HG03159 (cell line): ENCODE data around the gene UPK3BL1.
"Not testable (repeated sequence)": the region's sequence is repeated elsewhere in the genome, so short reads cannot be mapped to it uniquely, and the experiment has no call there.

Experiments
- ATAC-seq: cut with Tn5 transposase; IDR thresholded peaks from one replicate; pipeline ENCODE4 v1.9.1; 2021; ENCODE audit warnings: mild to moderate bottlenecking, moderate library complexity; ENCODE audit not compliant: unreplicated experiment

The UPK3BL1 gene, protein sequence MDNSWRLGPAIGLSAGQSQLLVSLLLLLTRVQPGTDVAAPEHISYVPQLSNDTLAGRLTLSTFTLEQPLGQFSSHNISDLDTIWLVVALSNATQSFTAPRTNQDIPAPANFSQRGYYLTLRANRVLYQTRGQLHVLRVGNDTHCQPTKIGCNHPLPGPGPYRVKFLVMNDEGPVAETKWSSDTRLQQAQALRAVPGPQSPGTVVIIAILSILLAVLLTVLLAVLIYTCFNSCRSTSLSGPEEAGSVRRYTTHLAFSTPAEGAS

DNA sequence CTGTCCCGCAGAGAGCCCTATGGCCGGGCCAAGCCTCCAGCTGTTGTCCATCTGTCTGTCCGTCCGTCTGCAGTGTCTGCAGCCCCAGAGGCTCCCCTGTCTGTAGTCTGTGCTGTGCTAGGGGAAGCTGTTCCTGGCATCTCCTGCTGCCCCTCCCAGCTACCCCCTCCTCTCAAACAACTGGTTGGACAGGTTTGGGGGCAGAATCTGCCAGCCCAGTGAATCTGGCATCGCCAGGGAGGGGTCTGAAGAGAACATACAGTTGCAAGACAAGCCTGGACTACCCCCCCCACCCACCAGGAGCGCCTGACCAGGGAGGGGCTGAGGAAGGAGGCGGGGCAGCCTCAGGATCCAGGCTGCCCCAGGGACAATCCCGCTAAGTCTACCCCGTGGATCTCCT lies at the start of gene UPK3BL1:
Gene UPK3BL1 (minus strand): TSS at position 101 of the 400 bp plus-strand sequence. CDS start 50 bp downstream, at position 51.
- ATAC-seq, result not testable (repeated sequence)

DNA sequence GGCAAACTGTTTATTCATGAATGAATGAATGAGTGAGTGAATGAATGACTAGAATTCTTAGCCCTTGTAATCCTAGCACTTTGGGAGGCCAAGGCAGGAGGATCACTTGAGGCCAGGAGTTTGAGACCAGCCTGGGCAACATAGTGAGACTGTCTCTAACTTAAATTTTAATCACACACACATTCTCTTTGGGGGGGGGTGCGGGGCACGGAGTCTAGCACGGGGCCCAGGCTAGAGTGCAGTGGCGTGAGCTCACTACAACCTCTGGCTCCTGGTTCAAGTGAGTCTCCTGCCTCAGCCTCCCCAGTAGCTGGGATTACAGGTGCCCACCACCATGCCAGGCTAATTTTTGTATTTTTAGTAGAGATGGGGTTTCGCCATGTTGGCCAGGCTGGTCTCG lies 48.0 kb upstream of the UPK3BL1 start:
- ATAC-seq, result not testable (repeated sequence)

DNA sequence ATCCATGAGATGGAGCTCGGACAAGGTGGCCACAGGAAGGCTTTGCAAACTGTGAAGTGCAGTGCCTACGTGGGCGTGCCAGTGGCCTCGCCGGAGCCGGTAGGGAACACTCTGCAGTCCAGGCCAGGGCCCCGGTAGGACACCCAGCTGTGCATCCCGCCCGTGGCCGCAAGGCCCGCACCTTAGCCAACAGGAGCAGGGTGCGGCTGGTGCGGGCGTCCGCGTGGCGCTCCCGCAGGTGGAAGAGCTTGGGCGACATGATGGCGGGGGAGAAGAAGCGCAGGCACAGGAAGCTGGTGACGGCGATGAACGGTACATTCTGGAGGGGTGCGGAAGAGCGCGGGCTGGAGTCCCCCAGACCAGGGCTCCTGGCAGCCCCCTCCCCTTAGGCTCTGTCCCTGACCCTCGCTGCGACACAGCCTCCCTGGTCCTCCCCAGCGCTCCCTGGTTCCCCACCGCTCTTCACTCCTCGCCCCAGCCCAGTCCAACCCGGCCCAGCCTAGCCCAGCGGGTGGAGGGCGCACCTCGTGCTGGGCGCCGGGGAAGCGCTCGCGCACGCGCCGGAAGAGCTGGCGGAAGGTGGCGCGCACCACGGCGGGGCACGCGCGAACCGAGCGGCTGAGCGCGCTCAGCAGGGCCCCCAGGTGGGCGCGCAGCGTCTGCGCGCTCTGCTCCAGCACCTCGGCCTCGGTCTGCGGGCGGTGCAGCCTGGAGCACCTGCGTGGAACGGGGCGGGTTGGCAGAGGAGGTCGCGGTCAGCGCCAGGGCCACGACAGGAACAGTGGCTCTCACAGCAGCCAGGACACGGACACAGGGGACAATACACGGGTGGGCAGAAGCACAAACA lies 47.1 kb upstream of the UPK3BL1 start:
- ATAC-seq, result not testable (repeated sequence)

DNA sequence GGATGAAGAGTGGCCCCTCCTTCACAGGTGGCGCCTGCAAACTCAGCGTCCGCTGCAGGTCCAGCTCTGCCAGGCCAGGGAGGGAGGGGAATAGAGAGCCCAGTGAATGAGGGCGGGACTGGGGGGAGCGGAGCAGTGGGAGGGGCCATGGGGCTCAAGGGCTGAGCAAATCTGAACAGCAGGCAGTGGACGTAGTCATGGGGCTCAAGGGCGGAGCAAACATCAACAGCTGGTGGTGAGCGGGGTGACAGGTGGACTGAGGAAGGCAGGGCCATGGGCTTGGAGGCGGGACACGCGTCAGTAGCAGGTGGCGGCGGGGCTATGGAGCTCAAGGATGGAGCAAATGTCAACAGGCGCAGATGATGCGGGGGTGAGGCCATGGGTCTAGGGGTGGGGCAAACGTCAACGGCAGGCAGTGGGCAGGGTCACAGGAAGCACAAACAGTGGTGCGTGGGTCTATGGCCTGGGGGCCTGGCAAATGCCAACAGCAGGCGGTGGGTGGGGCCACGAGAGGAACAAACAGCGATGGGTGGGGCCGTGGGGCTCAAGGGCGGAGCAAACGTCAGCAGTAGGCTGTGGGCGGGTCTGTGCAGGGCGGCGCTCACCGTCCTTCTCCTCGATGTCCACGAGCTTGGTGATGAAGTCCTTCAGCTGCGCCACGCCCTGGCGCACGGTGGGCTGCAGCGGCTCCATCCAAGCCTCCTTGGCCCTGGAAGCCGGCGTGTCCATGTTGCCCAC lies 45.9 kb upstream of the UPK3BL1 start:
- peak; percentile 69 for ATAC-seq

DNA sequence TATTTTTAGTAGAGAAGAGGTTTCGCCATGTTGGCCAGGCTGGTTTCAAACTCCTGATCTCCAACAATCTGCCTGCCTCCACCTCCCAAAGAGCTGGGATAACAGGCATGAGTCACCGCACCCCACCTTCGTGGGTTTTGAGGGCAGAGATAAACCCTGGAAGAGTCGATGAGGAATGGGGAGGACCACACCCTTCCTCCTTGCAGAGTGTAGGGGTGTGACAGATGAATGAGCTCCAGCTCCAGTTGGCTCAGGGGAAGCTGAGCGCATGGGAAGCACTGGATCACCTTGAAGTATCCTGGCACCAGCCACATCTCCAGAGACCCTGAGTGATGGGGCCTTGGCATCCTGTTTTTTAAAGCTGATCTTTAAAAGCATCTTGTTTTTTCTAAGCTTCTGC lies 40.0 kb upstream of the UPK3BL1 start:
- not testable (repeated sequence) for ATAC-seq

DNA sequence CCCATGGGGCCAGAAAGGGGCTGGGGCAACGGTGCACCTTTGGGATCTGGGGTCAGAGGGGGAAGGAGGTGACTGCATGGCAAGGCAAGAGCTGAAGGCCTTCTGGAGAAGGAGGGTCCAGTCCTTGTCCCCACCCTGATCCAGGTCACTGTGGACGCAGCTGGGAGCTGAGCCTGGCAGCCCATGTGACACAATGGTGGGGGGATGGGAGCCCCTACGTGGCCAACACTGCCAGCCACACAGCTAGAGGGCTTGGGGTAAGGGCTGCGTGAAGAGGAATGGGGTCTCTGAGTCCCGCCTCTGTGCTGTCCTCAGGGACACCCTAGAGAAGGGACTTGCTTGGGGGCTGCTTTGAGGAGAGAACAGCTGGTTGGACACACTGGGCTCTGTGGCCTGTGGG lies 38.2 kb upstream of the UPK3BL1 start:
- not testable (repeated sequence) for ATAC-seq

DNA sequence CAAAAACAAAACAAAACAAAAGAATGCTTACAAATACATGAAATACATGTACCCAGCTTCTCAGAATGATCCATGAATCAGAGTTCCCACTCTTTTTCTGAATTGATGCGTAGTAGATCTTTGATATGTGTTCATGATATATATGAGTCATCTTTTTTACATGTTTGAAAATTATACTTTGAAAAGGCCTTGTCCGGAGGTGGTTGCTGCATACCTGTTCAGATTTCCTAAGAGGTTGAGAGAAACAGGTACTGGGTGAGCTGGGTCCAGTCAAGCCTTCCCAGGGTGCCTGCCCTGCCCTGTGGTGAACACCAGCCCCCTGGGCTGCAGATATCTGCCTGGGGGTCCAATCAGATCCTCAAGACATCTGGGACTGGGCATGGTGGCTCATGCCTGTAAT lies 33.0 kb upstream of the UPK3BL1 start:
- ATAC-seq, result not testable (repeated sequence)

DNA sequence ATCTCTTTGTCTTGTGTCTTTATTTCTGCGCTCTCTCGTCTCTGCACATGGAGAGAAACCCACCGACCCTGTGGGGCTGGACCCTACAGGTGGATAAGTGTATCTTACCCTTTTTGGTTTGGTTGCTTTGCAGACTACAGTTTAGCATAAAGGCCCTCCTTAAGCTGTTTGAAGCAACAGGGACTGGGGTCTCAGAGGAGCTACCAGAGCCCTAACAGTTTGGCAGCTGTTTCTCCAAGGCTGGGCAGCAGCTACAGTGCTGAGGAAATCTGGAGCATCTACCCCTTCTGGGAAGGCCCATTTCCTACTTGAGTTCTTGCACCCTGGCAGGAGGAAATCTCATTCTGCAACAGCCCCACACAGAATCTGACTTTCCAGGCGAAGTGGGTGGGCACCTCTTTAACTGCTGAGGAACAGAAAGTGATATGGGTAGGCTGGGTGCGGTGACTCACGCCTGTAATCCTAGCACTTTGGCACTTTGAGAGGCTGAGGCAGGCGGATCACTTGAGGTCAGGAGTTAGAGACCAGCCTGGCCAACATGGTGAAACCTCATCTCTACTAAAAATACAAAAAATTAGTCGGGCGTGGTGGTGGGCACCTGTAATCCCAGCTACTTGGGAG lies 31.0 kb upstream of the UPK3BL1 start:
- not testable (repeated sequence) for ATAC-seq

GRCh38 chr7:102671956-102672307 lies 29.3 kb upstream of the UPK3BL1 start:
- peak; percentile 40 for ATAC-seq

DNA sequence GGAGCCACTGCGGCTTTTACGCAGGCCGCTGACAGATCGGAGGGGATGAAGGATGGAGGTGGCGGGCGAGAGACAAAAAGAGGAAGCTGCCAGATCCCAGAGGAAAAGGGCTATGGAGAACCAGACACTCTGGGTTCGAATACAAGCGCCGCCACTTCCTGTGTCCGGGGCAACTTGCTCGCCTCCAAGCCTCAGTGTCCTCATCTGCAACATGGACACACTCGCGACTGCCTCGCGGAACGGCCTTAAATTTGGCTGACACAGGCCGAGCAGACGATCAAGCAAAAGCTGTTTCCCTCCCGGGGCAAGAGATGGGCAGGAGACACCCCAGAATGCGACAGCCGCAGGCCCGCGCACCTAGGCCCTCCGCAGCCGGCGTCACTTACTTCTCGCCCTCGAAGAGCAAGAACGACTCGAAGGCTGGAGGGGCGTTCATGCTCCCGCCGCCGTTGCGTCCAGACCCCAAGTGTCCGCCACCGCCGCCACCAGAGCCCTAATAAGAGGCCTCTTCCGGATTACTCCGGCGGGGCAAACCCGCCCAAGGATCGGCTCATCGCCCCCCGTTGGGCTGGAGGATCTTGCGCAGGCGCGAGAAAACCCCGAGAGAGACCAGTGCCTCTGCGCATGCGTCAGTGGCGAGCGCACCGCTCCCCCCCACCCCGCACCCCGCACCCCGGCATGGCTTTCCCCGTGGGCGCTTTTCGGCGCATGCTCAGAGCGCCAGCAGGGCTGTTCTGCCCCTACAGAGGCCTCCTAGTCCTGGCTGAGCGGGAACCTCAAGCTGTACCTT lies 28.8 kb upstream of the UPK3BL1 start, which contains the start of gene POLR2J2:
Gene POLR2J2 (minus strand): TSS at position 498 of the 790 bp plus-strand sequence. CDS start 62 bp downstream, at position 436.
- peak; percentile 69 for ATAC-seq

GRCh38 chr7:102667523-102667922 lies 24.9 kb upstream of the UPK3BL1 start:
- not testable (repeated sequence) for ATAC-seq

- not testable (repeated sequence) for ATAC-seq
Measured at GRCh38 chr7:102666850-102667249, 24.3 kb upstream of the UPK3BL1 start.

DNA sequence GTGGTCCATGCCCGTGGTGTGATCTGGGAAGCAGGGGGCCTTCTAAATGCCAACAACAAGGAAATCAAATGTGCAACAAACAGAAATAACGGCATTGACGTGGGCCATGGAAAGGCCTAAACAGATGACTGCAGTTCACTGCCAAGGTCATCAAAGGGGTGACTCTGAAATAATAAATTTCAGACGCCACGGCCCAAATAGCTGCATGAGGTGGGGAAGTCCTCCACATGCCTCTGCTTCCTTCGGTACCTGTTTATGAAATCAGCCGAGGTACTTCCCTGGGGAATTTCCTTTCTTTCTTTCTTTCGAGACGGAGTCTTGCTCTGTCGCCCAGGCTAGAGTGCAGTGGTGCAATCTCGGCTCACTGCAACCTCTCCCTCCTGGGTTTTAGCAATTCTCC lies 22.2 kb upstream of the UPK3BL1 start:
- not testable (repeated sequence) for ATAC-seq

GRCh38 chr7:102649924-102650323 lies 7.3 kb upstream of the UPK3BL1 start, which contains the start of gene SPDYE2B:
Gene SPDYE2B, plus strand, starts transcription at chr7:102650319. Its CDS starts 2,030 bp downstream, at chr7:102652349.
- ATAC-seq, result not testable (repeated sequence)

DNA sequence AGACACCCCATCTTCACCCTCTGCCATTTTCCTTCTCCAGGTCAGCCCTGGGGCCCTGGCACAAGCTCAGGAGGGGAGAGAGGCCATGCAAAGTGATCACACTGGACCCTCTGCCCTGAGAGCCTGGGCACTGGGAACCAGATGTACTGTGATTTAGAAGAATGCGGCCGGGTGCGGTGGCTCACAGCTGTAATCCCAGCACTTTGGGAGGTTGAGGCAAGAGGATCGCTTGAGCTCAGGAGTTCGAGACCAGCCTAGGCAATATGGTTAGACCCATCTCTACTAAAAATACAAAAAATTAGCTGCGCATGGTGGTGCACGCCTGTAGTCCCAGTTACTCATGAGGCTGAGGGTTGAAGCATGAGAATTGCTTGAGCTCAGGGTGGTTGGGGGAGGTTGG lies 5.2 kb upstream of the UPK3BL1 start:
- not testable (repeated sequence) for ATAC-seq

DNA sequence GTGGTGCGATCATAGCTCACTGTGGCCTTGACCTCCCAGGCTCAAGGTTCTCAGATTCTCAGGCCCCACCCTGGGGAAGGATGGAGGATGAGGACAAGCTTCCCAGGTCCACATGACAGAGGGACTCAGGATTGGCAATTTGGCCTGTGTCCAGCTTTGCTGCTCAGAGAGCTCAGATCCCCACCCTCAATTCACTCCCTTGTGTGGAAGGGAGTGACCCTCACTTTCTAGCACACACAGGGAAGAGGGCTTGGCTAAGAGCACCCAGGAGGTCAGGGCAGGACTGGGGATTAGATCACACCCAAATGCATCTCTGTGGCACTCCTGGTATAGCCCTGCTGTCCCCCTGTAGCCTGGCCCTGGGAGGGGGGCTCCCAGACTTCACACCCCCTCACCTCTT lies 813 bp upstream of the UPK3BL1 start:
- not testable (repeated sequence) for ATAC-seq

GRCh38 chr7:102638848-102639247 lies 3.7 kb downstream of the UPK3BL1 start:
- not testable (repeated sequence) for ATAC-seq

DNA sequence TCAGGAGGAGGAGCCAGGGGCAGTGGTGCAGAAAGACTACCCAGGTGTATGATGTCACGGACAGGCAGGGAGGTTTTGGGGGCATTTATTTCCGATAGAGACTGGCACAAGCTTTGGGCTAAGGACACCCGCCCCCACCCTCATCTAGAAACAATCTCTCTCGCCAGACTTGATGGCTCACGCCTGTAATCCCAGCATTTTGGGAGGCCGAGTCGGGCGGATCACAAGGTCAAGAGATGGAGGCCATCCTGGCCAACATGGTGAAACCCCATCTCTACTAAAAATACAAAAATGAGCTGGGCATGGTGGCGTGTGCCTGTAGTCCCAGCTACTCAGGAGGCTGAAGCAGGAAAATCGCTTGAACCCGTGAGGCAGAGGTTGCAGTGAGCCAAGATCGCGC lies 5.6 kb downstream of the UPK3BL1 start:
- ATAC-seq, result not testable (repeated sequence)

GRCh38 chr7:102635354-102635753 lies 7.2 kb downstream of the UPK3BL1 start:
- ATAC-seq, result not testable (repeated sequence)

DNA sequence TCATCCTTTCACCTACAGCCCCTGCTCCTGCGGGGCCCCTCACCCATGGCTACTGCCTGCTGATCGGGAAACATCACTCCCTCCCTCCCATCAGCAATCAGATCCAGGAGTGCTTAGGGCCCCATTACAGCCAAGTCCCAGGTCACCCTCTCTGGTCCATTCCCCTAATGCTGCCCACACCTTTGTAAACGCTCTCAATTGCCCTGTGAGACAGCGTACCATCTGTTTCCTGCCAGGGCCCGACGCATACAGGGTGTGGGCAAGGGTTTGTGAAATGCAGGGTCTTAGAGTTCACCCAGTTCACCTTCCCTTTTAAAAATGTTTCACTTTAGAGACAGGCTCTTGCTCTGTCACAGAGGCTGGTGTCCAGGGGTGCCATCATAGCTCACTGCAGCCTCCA lies 8.3 kb downstream of the UPK3BL1 start:
- ATAC-seq, result not testable (repeated sequence)
